Stomach (tissue), 9 donors: ENCODE measurements around the gene WDR82. TPM values are rescaled to one million over a fixed set of nuclear protein-coding genes. Genes with fewer than 3 reads are reported as not detected.
A peak's percentile ranks its signal among the peaks of the same experiment; 100 is the strongest.

Experiments used
- DNase-seq, 2 donors: peaks; one replicate each; pipeline versions ENCODE4 v3.0.0 to v3.0.0-alpha.2; 2013 to 2019
- H3K27ac ChIP-seq, 5 donors: fragments of 200-600 bp in 4 of 5; sonication (generic) in 4 of 5; one replicate each; pipeline ENCODE4 v1.5.1; 2013 to 2019; ENCODE audit warnings: mild to moderate bottlenecking in 1 of 5, moderate library complexity in 1 of 5
- H3K27me3 ChIP-seq, 3 donors: fragments of 200-600 bp; sonication (generic); one replicate each; pipeline ENCODE4 v1.5.1; 2017 to 2019; ENCODE audit warnings: mixed run types in 1 of 3
- H3K36me3 ChIP-seq, 4 donors: fragments of 200-600 bp; sonication (generic); 1 replicate in 3 of 4; 2 replicates in 1 of 4; pipeline ENCODE4 v1.5.1; 2016 to 2019
- H3K4me1 ChIP-seq, 4 donors: fragments of 200-600 bp; sonication (generic); one replicate each; pipeline ENCODE4 v1.5.1; 2016 to 2019
- H3K4me3 ChIP-seq, 4 donors: fragments of 200-600 bp; sonication (generic) in 3 of 4; one replicate each; pipeline ENCODE4 v1.5.1; 2016 to 2019; ENCODE audit warnings: mild to moderate bottlenecking in 1 of 4
- H3K9me3 ChIP-seq, 4 donors: fragments of 200-600 bp; sonication (generic); one replicate each; pipeline ENCODE4 v1.5.1; 2016 to 2019
- EP300 ChIP-seq: sonication (generic); formaldehyde crosslinking; IDR thresholded peaks from one replicate; pipeline ENCODE4 v1.6.1; 2017; ENCODE audit warnings: antibody characterized with exemption
- POLR2A ChIP-seq, 4 donors: fragments of 450-650 bp; IDR thresholded peaks; one replicate each; pipeline ENCODE4 v1.6.1; 2016; ENCODE audit warnings: antibody characterized with exemption in 4 of 4, control low read depth in 2 of 4, mild to moderate bottlenecking in 1 of 4, moderate library complexity in 1 of 4
- POLR2AphosphoS5 ChIP-seq, 3 donors: sonication (generic); formaldehyde crosslinking; IDR thresholded peaks; one replicate each; pipeline ENCODE4 v1.6.1; 2016; ENCODE audit warnings: antibody characterized with exemption in 3 of 3
- WGBS, 5 donors: extraction: QIAGEN DNeasy Blood & Tissue Kit in 3 of 5; methylation state at CpG; one replicate each; pipeline versions ENCODE4 v1.1.5 to v1.1.7; 2013 to 2018; 5-methylcytosine and 5-hydroxymethylcytosine counted together
- intact Hi-C: fragments of 100-400 bp; cut with DNase I; formaldehyde crosslinking; loops from one replicate; pipeline ENCODE4 v1.15.1; 2023; ENCODE audit warnings: low total_unique reads
- polyA plus RNA-seq, 3 donors: library from polyadenylated mRNA; stranded (reverse); fragments of 200-250 nt; gene quantifications; one replicate each; pipeline ENCODE4 v1.2.3, GENCODE V29; 2013
- total RNA-seq, 5 donors: library from RNA; depleted of rRNA; stranded (reverse); fragments of >200 nt; gene quantifications; one replicate each; pipeline versions ENCODE4 v1.1.0 to v1.2.3, GENCODE V29; 2014 to 2016
- TF ChIP-seq, protein P1 (sequence below), 7 experiments: fragments of 450-650 bp in 4 of 7; fragments of 200-600 bp in 3 of 7; sonication (generic) in 3 of 7; IDR thresholded peaks; one replicate each; pipeline ENCODE4 v1.5.1; 2016 to 2019; ENCODE audit warnings: antibody characterized with exemption in 7 of 7, control low read depth in 2 of 7, mild to moderate bottlenecking in 1 of 7
- donor health status: healthy with polysubstance abuse.
- donor health status: Bipolar disorder and iron deficiency.
- donor health status: healthy.

The WDR82 gene
- total and polyA plus RNA-seq, 8 donors: 8.2 to 64.8 (median 29.2) TPM

- H3K27me3 ChIP-seq: no peaks in the 10 kb centered on the region
- peaks cover 0 to 37% (median 29%) of the 10 kb centered on the region in 4 donors for H3K4me1 ChIP-seq
- no peak overlapping the region for H3K4me3 ChIP-seq
- DNase-seq: peak in 1 of 2 donors; percentile 12
- TF ChIP-seq POLR2A (IDR thresholded peaks at IDR 0.05): no peak
- TF ChIP-seq EP300: no peak
- TF ChIP-seq, protein P1, sequence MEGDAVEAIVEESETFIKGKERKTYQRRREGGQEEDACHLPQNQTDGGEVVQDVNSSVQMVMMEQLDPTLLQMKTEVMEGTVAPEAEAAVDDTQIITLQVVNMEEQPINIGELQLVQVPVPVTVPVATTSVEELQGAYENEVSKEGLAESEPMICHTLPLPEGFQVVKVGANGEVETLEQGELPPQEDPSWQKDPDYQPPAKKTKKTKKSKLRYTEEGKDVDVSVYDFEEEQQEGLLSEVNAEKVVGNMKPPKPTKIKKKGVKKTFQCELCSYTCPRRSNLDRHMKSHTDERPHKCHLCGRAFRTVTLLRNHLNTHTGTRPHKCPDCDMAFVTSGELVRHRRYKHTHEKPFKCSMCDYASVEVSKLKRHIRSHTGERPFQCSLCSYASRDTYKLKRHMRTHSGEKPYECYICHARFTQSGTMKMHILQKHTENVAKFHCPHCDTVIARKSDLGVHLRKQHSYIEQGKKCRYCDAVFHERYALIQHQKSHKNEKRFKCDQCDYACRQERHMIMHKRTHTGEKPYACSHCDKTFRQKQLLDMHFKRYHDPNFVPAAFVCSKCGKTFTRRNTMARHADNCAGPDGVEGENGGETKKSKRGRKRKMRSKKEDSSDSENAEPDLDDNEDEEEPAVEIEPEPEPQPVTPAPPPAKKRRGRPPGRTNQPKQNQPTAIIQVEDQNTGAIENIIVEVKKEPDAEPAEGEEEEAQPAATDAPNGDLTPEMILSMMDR (IDR thresholded peaks at IDR 0.05): no peak
- no peak for TF ChIP-seq POLR2AphosphoS5 (IDR thresholded peaks at IDR 0.05)
- H3K36me3 ChIP-seq: peaks cover 50 to 80% (median 78%) of the 10 kb centered on the region in 4 donors
- intact Hi-C loops: no loop called here
- H3K27ac ChIP-seq: no peak overlapping the region
- no peaks in the 10 kb centered on the region for H3K9me3 ChIP-seq
- 83 to 90% (median 88%) methylated on average over 12 to 16 of the region's 16 CpGs for WGBS, 5 donors
These were observed 47.5 kb downstream of the WDR82 start for GRCh38 chr3:52230889-52231499.

GRCh38 chr3:52230461-52230860, 48.0 kb downstream of the WDR82 start:
- intact Hi-C loops: no loop called here
- Histone ChIP-seq H3K27ac (no peak overlapping the region), H3K9me3 (no peaks in the 10 kb centered on the region), H3K4me1 (peaks cover 0 to 33% (median 25%) of the 10 kb centered on the region in 4 donors), H3K36me3 (peaks cover 50 to 80% (median 78%) of the 10 kb centered on the region in 4 donors), H3K4me3 (no peak overlapping the region), H3K27me3 (no peaks in the 10 kb centered on the region)
- WGBS, 5 donors: 89 to 94% (median 92%) methylated on average over 6 of the region's 6 CpGs
- TF ChIP-seq, protein P1 (IDR thresholded peaks at IDR 0.05): no peak
- DNase-seq: peak in 1 of 2 donors; percentile 2

DNA sequence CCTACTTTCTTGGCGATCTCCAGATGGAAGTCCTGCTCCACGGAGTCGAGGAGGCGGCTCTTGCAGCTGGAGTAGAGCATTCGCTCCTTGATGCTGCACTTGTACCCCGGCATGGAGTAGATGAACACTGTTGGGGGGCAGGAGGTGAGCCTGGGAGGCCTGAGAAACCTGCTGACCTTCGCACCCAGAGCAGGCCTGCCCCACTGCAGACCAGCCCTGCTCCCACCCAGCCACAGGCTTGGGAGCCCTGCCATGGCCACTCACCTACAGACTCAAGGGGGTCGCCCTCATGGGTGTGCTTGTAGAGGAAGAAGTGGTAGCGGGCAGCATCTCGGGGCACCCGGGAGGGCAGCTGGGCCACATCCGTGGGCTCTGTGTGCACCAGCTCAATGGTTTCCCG, 48.8 kb downstream of the WDR82 start:
- 60 to 98% (median 96%) methylated on average over 1 to 13 of the region's 13 CpGs for WGBS, 5 donors
- TF ChIP-seq, protein P1 (IDR thresholded peaks at IDR 0.05): no peak
- TF ChIP-seq EP300: no peak
- TF ChIP-seq POLR2AphosphoS5 (IDR thresholded peaks at IDR 0.05): no peak
- no peak for TF ChIP-seq POLR2A (IDR thresholded peaks at IDR 0.05)
- no peaks in the 10 kb centered on the region for H3K9me3 ChIP-seq
- peaks cover 0 to 27% (median 23%) of the 10 kb centered on the region in 4 donors for H3K4me1 ChIP-seq
- H3K4me3 ChIP-seq: no peak overlapping the region
- H3K27ac ChIP-seq: no peak overlapping the region
- intact Hi-C loops: no loop called here
- DNase-seq: peak in 1 of 2 donors; percentile 2
- H3K27me3 ChIP-seq: no peaks in the 10 kb centered on the region
- H3K36me3 ChIP-seq: peaks cover 47 to 74% (median 73%) of the 10 kb centered on the region in 4 donors

DNA sequence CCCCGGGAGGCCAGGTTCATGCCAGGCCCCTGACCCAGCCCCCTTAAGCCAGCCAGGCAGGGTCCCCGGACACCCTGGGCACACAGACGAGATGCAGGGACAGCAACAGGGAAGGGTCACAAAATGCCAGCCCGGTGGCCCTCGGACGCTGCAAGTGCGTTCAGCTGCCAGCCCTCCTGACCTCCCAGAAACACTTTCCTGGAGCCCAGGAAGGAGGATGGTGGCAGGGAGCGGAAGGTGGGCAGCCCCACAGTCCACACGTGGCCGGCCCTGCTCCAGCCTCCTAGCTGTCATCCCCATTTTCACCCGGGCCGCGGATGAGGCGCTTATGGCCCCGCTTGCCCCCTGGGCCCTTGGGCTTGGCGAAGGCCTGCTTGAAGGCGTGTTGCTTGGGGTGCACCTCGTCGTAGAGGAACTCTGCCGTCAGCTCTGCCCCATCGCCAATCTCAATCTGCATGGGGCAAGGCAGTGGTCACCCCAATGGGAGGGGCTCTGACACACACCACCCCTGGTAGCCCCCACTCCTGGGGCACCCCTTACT, 49.6 kb downstream of the WDR82 start:
- TF ChIP-seq POLR2AphosphoS5 (IDR thresholded peaks at IDR 0.05): no peak
- no peak for TF ChIP-seq POLR2A (IDR thresholded peaks at IDR 0.05)
- no peak for TF ChIP-seq EP300
- TF ChIP-seq, protein P1 (IDR thresholded peaks at IDR 0.05): no peak
- no peaks in the 10 kb centered on the region for H3K27me3 ChIP-seq
- H3K36me3 ChIP-seq: peaks cover 41 to 66% (median 65%) of the 10 kb centered on the region in 4 donors
- H3K4me1 ChIP-seq: peaks cover 0 to 27% (median 18%) of the 10 kb centered on the region in 4 donors
- H3K4me3 ChIP-seq: no peak overlapping the region
- no peak for DNase-seq
- no peak overlapping the region for H3K27ac ChIP-seq
- H3K9me3 ChIP-seq: no peaks in the 10 kb centered on the region
- intact Hi-C loops: no loop called here
- WGBS, 5 donors: 86 to 97% (median 93%) methylated on average over 11 to 21 of the region's 21 CpGs
